Panc1 (cell line): Measurements from ENCODE around the gene NEB. TPM values are rescaled to one million over a fixed set of nuclear protein-coding genes. Genes with fewer than 3 reads are reported as not detected.
"Not testable (repeated sequence)": the region's sequence is repeated elsewhere in the genome, so short reads cannot be mapped to it uniquely, and the experiment has no call there.

Experiments
- ATAC-seq: fragments of 200-7000 bp; cut with Tn5 transposase; 2 replicates; pipeline ENCODE4 v1.9.1; 2020; ENCODE audit warnings: mild to moderate bottlenecking, moderate library complexity
- BruUV-seq: library from RNA; stranded (reverse); fragments of 400-500 nt; replicated peaks from 2 replicates; lab custom pipeline; 2021; lab: Mats Ljungman, UMichigan
- CTCF ChIA-PET: fragments of 300-600 bp; sonication (Branson Sonifier 250); formaldehyde crosslinking; loops from one replicate; lab custom pipeline; 2022; ENCODE audit warnings: antibody characterized with exemption; lab: Charles Lee
- POLR2A ChIA-PET: fragments of 300-600 bp; sonication (Branson Sonifier 250); formaldehyde crosslinking; loops from one replicate; lab custom pipeline; 2022; ENCODE audit warnings: antibody characterized with exemption; lab: Charles Lee
- DNase-seq: peaks from one replicate; pipeline ENCODE4 v3.0.0-alpha.2; 2010; ENCODE audit warnings: low read depth, low spot score
- H3K27ac ChIP-seq: 2 replicates; pipeline ENCODE4 v1.5.1; 2011; ENCODE audit warnings: mild to moderate bottlenecking, low read length, inconsistent platforms
- H3K27me3 ChIP-seq: fragments of 200-500 bp; sonication (Bioruptor generic); 2 replicates; pipeline ENCODE4 v1.6.0; 2014; ENCODE audit warnings: low read length, inconsistent platforms; ENCODE audit not compliant: control insufficient read depth, insufficient read depth
- H3K36me3 ChIP-seq: fragments of 200-500 bp; sonication (Bioruptor generic); 2 replicates; pipeline ENCODE4 v1.5.1; 2014; ENCODE audit warnings: inconsistent platforms, mild to moderate bottlenecking, low read length, moderate library complexity; ENCODE audit not compliant: control insufficient read depth, insufficient read depth
- H3K4me1 ChIP-seq: 2 replicates; pipeline ENCODE4 v1.5.1; 2011; ENCODE audit warnings: inconsistent platforms, mild to moderate bottlenecking, low read length, moderate library complexity; ENCODE audit not compliant: control insufficient read depth, insufficient read depth
- H3K4me3 ChIP-seq, 2 experiments: 2 replicates each; pipeline ENCODE4 v1.5.1; 2011 to 2012; ENCODE audit warnings: low read depth in 2 of 2, low read length in 2 of 2, mild to moderate bottlenecking in 2 of 2, inconsistent platforms in 1 of 2, moderate library complexity in 1 of 2
- H3K9me3 ChIP-seq: fragments of 200-500 bp; sonication (Bioruptor generic); 2 replicates; pipeline ENCODE4 v1.5.1; 2014; ENCODE audit warnings: low read depth, mild to moderate bottlenecking, inconsistent platforms, low read length, moderate library complexity; ENCODE audit not compliant: control insufficient read depth, insufficient read depth
- CTCF ChIP-seq: fragments of 450-650 bp; IDR thresholded peaks from 2 replicates; pipeline ENCODE4 v1.5.1; 2017; ENCODE audit warnings: mild to moderate bottlenecking
- POLR2AphosphoS5 ChIP-seq: IDR thresholded peaks from 2 replicates; pipeline ENCODE4 v1.6.1; 2012; ENCODE audit warnings: mild to moderate bottlenecking, low read depth, low read length, moderate library complexity
- REST ChIP-seq, 2 experiments: IDR thresholded peaks; 2 replicates each; pipeline ENCODE4 v1.6.1; 2011 to 2012; ENCODE audit warnings: low read depth in 2 of 2, control low read depth in 1 of 2, low read length in 1 of 2, mild to moderate bottlenecking in 1 of 2, moderate library complexity in 1 of 2; ENCODE audit not compliant: insufficient read depth in 1 of 2
- SIN3A ChIP-seq: IDR thresholded peaks from 2 replicates; pipeline ENCODE4 v1.6.1; 2012; ENCODE audit warnings: low read depth, mild to moderate bottlenecking, low read length, moderate library complexity, borderline replicate concordance; ENCODE audit not compliant: insufficient read depth
- TCF7L2 ChIP-seq: IDR thresholded peaks from 2 replicates; pipeline ENCODE4 v1.6.1; 2011; ENCODE audit warnings: mild to moderate bottlenecking, low read depth, low read length, inconsistent platforms
- in situ Hi-C: cut with HindIII; loops from 2 replicates; pipeline ENCODE4 v1.10.0; 2016; ENCODE audit warnings: low sequenced_read_pairs, low pct_unique_long_range_greater_than_20kb
- intact Hi-C: fragments of 100-400 bp; cut with micrococcal nuclease; formaldehyde crosslinking; loops from one replicate; pipeline ENCODE4 v1.10.0; 2022; ENCODE audit not compliant: unreplicated experiment
- total RNA-seq: library from RNA; stranded (reverse); gene quantifications from one replicate; pipeline ENCODE4 v1.2.1, GENCODE V29; 2021; ENCODE audit not compliant: unreplicated experiment

The NEB gene
- total RNA-seq, 1 experiment from 2014 or later = 0.10 TPM

- Histone ChIP-seq H3K27me3 (peaks cover 17% of the 10 kb centered on the region), H3K4me3 (no peak overlapping the region), H3K9me3 (no peaks in the 10 kb centered on the region), H3K36me3 (no peaks in the 10 kb centered on the region), H3K27ac (no peak overlapping the region), H3K4me1 (no peaks in the 10 kb centered on the region)
- intact Hi-C loops = no loop called here
- CTCF ChIA-PET = no interaction called here
- no peak for ATAC-seq
- BruUV-seq = no TSS peak
- in situ Hi-C loops = no loop called here
- no peak for DNase-seq
- POLR2A ChIA-PET = interaction anchor here (0.7 kb wide), 1 partner anchor 9 kb away, joined by 7 read pairs; no protein-coding TSS in a partner anchor
- no peak for TF ChIP-seq TCF7L2
- no peak for TF ChIP-seq CTCF
- no peak for TF ChIP-seq SIN3A
- no peak for TF ChIP-seq POLR2AphosphoS5
- TF ChIP-seq REST (IDR thresholded peaks at IDR 0.05; ENCODE audit: insufficient read depth in 1 of 2, low read depth in 2 of 2, low read length in 1 of 2) = no peak
Measured at GRCh38 chr2:151707857-151708256, 26.4 kb downstream of the NEB start.

GRCh38 chr2:151704480-151704961 lies 29.8 kb downstream of the NEB start:
- peaks cover 12% of the 10 kb centered on the region for H3K27me3 ChIP-seq
- BruUV-seq, DNase-seq, H3K4me3 ChIP-seq, ATAC-seq, in situ Hi-C loops, H3K36me3 ChIP-seq, H3K4me1 ChIP-seq, CTCF ChIA-PET, H3K9me3 ChIP-seq, intact Hi-C loops, H3K27ac ChIP-seq, POLR2A ChIA-PET: not testable (repeated sequence)

GRCh38 chr2:151698134-151698533 lies 36.1 kb downstream of the NEB start:
- intact Hi-C loops, in situ Hi-C loops, DNase-seq, H3K9me3 ChIP-seq, CTCF ChIA-PET, POLR2A ChIA-PET, H3K27ac ChIP-seq, H3K4me1 ChIP-seq, BruUV-seq, H3K36me3 ChIP-seq, H3K27me3 ChIP-seq, ATAC-seq, H3K4me3 ChIP-seq: not testable (repeated sequence)
